HEK293 (cell line): Measurements from ENCODE around the gene LBH.

ENCODE experiments used
- CTCF ChIA-PET: fragments of 350-600 bp; formaldehyde crosslinking; extraction: SDS; loops from one replicate; lab custom pipeline; 2021; ENCODE audit warnings: antibody characterized with exemption; lab: Yijun Ruan, JAX
- POLR2A ChIA-PET: fragments of 300-600 bp; formaldehyde crosslinking; extraction: SDS; loops from one replicate; lab custom pipeline; 2020; ENCODE audit warnings: antibody characterized with exemption, inconsistent platforms; lab: Yijun Ruan, JAX
- H3K27ac ChIP-seq: fragments of 200-500 bp; sonication (Bioruptor generic); 2 replicates; pipeline ENCODE4 v1.5.1; 2014; ENCODE audit warnings: low read depth, low read length, control low read depth, inconsistent platforms; ENCODE audit errors: extremely low read depth
- H3K36me3 ChIP-seq, 2 experiments: fragments of 200-500 bp in 1 of 2; sonication (Bioruptor generic) in 1 of 2; 1 replicate in 1 of 2; 2 replicates in 1 of 2; pipeline ENCODE4 v1.5.1; 2014 to 2017; ENCODE audit warnings: inconsistent platforms in 2 of 2, low read length in 2 of 2; ENCODE audit not compliant: control insufficient read depth in 2 of 2, insufficient read depth in 1 of 2
- H3K4me1 ChIP-seq: fragments of 200-500 bp; sonication (Bioruptor generic); 2 replicates; pipeline ENCODE4 v1.5.1; 2014; ENCODE audit warnings: mild to moderate bottlenecking, low read length, inconsistent platforms; ENCODE audit not compliant: control insufficient read depth, insufficient read depth
- H3K4me3 ChIP-seq: 2 replicates; pipeline ENCODE4 v1.5.1; 2011; ENCODE audit warnings: low read depth, mild to moderate bottlenecking, control low read depth, low read length, moderate library complexity
- H3K9me3 ChIP-seq: fragments of 200-500 bp; sonication (Bioruptor generic); 2 replicates; pipeline ENCODE4 v1.5.1; 2014; ENCODE audit warnings: low read depth, low read length, inconsistent platforms; ENCODE audit not compliant: control insufficient read depth, insufficient read depth
- OVOL3 ChIP-seq: fragments of 450-650 bp; formaldehyde crosslinking; IDR thresholded peaks from 2 replicates; pipeline ENCODE4 v1.5.1; 2016; ENCODE audit warnings: missing biosample characterization, missing genetic modification characterization
- PRDM1 ChIP-seq: fragments of 450-650 bp; formaldehyde crosslinking; IDR thresholded peaks from 2 replicates; pipeline ENCODE4; 2016; ENCODE audit warnings: missing biosample characterization, missing genetic modification characterization
- RBAK ChIP-seq: fragments of 450-650 bp; formaldehyde crosslinking; IDR thresholded peaks from 2 replicates; pipeline ENCODE4 v1.5.1; 2016; ENCODE audit warnings: missing biosample characterization, missing genetic modification characterization
- SALL2 ChIP-seq: fragments of 450-650 bp; formaldehyde crosslinking; IDR thresholded peaks from 2 replicates; pipeline ENCODE4 v1.5.0; 2017; ENCODE audit warnings: missing biosample characterization, mild to moderate bottlenecking, missing genetic modification characterization, borderline replicate concordance
- ZBTB11 ChIP-seq: fragments of 450-650 bp; formaldehyde crosslinking; conservative IDR thresholded peaks from 2 replicates; pipeline ENCODE4 v1.5.1; 2016; ENCODE audit warnings: low read depth, missing biosample characterization, missing genetic modification characterization
- ZFHX2 ChIP-seq: fragments of 450-650 bp; formaldehyde crosslinking; conservative IDR thresholded peaks from 2 replicates; pipeline ENCODE4 v1.5.1; 2016; ENCODE audit warnings: missing biosample characterization, missing genetic modification characterization
- ZNF175 ChIP-seq: fragments of 450-650 bp; formaldehyde crosslinking; IDR thresholded peaks from 2 replicates; pipeline ENCODE4 v1.5.1; 2016; ENCODE audit warnings: missing biosample characterization, missing genetic modification characterization
- ZNF239 ChIP-seq: fragments of 450-650 bp; formaldehyde crosslinking; IDR thresholded peaks from 2 replicates; pipeline ENCODE4 v1.5.1; 2016; ENCODE audit warnings: missing biosample characterization, missing genetic modification characterization
- ZNF311 ChIP-seq: fragments of 450-650 bp; formaldehyde crosslinking; IDR thresholded peaks from 2 replicates; pipeline ENCODE4 v1.5.1; 2017; ENCODE audit warnings: missing biosample characterization, missing genetic modification characterization, borderline replicate concordance
- TF ChIP-seq, protein P1 (sequence below): fragments of 450-650 bp; formaldehyde crosslinking; IDR thresholded peaks from 2 replicates; pipeline ENCODE4 v1.5.1; 2016; ENCODE audit warnings: missing biosample characterization, missing genetic modification characterization
- TF ChIP-seq, protein P2 (sequence below): fragments of 450-650 bp; formaldehyde crosslinking; IDR thresholded peaks from 2 replicates; pipeline ENCODE4 v1.5.1; 2016; ENCODE audit warnings: missing biosample characterization, missing genetic modification characterization, low read depth

Gene LBH

DNA sequence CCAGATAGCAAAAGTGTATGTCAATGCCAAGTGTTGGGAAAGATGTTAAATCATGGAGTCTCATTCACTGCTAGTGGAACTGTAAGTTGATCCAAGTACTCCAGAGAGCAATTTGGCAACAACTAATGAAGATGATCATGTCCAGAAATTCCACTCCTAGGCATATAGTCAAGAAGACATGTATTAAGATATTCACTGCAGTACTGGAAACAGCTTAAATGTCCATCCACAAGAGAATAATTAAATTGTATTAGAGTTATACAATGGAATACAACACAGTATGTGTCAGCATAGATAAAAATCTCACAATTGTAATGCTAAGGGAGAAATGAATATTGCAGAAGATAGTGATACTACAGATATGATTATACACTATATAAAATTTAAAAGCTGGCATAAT lies 15.2 kb upstream of the LBH start (continued):
- TF ChIP-seq, protein P1, sequence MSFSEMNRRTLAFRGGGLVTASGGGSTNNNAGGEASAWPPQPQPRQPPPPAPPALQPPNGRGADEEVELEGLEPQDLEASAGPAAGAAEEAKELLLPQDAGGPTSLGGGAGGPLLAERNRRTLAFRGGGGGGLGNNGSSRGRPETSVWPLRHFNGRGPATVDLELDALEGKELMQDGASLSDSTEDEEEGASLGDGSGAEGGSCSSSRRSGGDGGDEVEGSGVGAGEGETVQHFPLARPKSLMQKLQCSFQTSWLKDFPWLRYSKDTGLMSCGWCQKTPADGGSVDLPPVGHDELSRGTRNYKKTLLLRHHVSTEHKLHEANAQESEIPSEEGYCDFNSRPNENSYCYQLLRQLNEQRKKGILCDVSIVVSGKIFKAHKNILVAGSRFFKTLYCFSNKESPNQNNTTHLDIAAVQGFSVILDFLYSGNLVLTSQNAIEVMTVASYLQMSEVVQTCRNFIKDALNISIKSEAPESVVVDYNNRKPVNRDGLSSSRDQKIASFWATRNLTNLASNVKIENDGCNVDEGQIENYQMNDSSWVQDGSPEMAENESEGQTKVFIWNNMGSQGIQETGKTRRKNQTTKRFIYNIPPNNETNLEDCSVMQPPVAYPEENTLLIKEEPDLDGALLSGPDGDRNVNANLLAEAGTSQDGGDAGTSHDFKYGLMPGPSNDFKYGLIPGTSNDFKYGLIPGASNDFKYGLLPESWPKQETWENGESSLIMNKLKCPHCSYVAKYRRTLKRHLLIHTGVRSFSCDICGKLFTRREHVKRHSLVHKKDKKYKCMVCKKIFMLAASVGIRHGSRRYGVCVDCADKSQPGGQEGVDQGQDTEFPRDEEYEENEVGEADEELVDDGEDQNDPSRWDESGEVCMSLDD (tag by site-specific recombination) = no peak
- no peak for TF ChIP-seq SALL2
- no peak for TF ChIP-seq OVOL3 (tag by site-specific recombination)

DNA sequence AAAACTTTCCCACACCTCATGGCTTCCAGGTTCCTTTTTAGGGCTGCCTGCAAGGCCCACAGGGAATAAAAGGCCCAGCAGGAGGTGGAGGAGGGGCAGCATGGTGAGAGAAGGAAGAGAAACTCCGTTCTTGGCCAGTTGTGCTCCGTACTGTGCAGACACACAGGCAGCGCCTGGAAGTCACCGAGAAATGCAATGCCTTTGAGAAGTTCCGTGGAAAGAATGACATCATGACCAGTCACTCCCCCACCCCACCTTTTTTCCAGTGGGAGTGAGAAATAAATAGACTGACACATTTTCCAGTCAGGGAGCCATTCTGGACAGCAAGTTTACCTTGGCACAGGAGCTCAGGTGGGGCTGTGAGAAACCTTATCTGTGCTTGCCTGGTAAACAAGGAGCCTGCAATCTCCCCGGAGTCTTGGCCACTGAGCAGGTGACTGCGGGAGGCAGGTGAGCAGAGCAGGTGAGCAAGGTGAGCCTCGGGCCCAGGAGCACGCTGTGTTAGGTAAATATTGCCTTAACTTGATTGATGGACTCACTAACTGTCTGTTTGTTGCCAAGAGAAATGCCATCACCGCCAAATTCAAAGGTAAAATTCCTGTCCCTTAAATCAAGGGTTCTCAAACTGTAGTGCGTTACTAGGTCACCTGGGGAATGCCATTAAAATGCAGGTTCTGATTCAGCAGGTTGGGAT lies 13.5 kb upstream of the LBH start:
- POLR2A ChIA-PET = interaction anchor here (0.9 to 1.0 kb wide), 2 partner anchors 15 to 16 kb away, joined by 3 read pairs; no protein-coding TSS in a partner anchor
- TF ChIP-seq ZNF175 (tag by site-specific recombination) (no peak), ZFHX2 (tag by site-specific recombination) (peak; percentile 44), RBAK (tag by site-specific recombination) (no peak)
- TF ChIP-seq, protein P2, sequence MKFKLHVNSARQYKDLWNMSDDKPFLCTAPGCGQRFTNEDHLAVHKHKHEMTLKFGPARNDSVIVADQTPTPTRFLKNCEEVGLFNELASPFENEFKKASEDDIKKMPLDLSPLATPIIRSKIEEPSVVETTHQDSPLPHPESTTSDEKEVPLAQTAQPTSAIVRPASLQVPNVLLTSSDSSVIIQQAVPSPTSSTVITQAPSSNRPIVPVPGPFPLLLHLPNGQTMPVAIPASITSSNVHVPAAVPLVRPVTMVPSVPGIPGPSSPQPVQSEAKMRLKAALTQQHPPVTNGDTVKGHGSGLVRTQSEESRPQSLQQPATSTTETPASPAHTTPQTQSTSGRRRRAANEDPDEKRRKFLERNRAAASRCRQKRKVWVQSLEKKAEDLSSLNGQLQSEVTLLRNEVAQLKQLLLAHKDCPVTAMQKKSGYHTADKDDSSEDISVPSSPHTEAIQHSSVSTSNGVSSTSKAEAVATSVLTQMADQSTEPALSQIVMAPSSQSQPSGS = peak; percentile 63; the same call in 1 of the 2 replicates
- CTCF ChIA-PET = interaction anchor here (0.6 to 1.7 kb wide), 5 partner anchors 9 to 1114 kb away, joined by 3 to 8 read pairs (median 4); no protein-coding TSS in a partner anchor
- Histone ChIP-seq H3K36me3 (no peaks in the 10 kb centered on the region), H3K4me1 (no peaks in the 10 kb centered on the region), H3K27ac (no peak overlapping the region), H3K9me3 (no peaks in the 10 kb centered on the region), H3K4me3 (no peak overlapping the region)

DNA sequence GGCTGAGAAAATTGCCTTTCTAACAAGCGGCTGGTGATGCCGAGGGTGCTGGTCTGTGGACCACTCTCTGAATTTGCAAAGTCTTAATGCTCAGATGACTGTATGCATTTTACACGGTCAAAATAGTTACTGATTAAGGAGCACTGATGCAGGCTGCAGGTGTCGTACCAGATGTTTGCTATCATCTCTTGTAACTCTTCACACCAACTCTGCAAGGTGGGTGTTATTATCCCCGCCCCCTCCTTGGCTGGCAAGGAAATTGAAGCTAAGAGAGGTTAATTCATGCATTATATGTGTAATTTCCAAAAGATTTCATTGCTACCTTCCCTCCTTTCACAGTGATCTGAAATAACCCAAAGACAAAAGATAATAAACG lies 13.0 kb upstream of the LBH start:
- CTCF ChIA-PET = interaction anchor here (0.6 to 1.3 kb wide), 3 partner anchors 53 to 1114 kb away, joined by 3 to 5 read pairs (median 3); no protein-coding TSS in a partner anchor
- H3K4me3 ChIP-seq = no peak overlapping the region
- TF ChIP-seq ZBTB11 (tag by site-specific recombination) (no peak), ZNF239 (tag by site-specific recombination) (no peak), ZNF311 (tag by site-specific recombination) (no peak), PRDM1 (tag by site-specific recombination) (no peak)
- TF ChIP-seq, all 188 proteins: peak for 0
- Histone ChIP-seq H3K27ac (no peak overlapping the region), H3K4me1 (no peaks in the 10 kb centered on the region), H3K9me3 (no peaks in the 10 kb centered on the region), H3K36me3 (no peaks in the 10 kb centered on the region)
- POLR2A ChIA-PET = interaction anchor here (0.6 to 1.3 kb wide), 3 partner anchors 13 to 16 kb away, joined by 3 read pairs; partner anchors contain the start of gene LBH
